SK-N-SH (cell line): Measurements from ENCODE around the gene B3GALT6.

ENCODE experiments used
- CTCF ChIP-seq: fragments of 200-600 bp; sonication (generic); IDR thresholded peaks from 2 replicates; pipeline ENCODE4 v1.6.1; 2017; ENCODE audit warnings: antibody characterized with exemption, mild to moderate bottlenecking, moderate library complexity
- EP300 ChIP-seq, 2 experiments: IDR thresholded peaks; 2 replicates each; pipeline versions ENCODE4 v1.4.0 to v1.6.1; 2012; ENCODE audit warnings: borderline replicate concordance in 1 of 2, low read depth in 1 of 2, low read length in 1 of 2
- EZH2phosphoT487 ChIP-seq: fragments of 200-600 bp; sonication (generic); IDR thresholded peaks from 2 replicates; pipeline ENCODE4 v1.6.1; 2017; ENCODE audit warnings: low read depth, mixed run types, mild to moderate bottlenecking, antibody characterized with exemption, moderate library complexity, borderline replicate concordance
- POLR2AphosphoS5 ChIP-seq: IDR thresholded peaks from 2 replicates; pipeline ENCODE4 v1.6.1; 2012; ENCODE audit warnings: low read depth, low read length
- RFX5 ChIP-seq: IDR thresholded peaks from 2 replicates; pipeline ENCODE4 v1.6.1; 2012; ENCODE audit warnings: mild to moderate bottlenecking, improper control_type of control experiment, low read length
- SIN3A ChIP-seq: IDR thresholded peaks from 2 replicates; pipeline ENCODE4 v1.6.1; 2012; ENCODE audit warnings: low read depth, mild to moderate bottlenecking, low read length, moderate library complexity, borderline replicate concordance
- YY1 ChIP-seq: IDR thresholded peaks from 2 replicates; pipeline ENCODE4 v1.4.0; 2012; ENCODE audit warnings: low read depth, mild to moderate bottlenecking

GRCh38 chr1:1233567-1233892 is 1.5 kb downstream of the B3GALT6 start:
- TF ChIP-seq CTCF, result no peak
- no peak for TF ChIP-seq SIN3A
- TF ChIP-seq POLR2AphosphoS5, result no peak
- no peak for TF ChIP-seq EZH2phosphoT487
- no peak for TF ChIP-seq EP300 (IDR thresholded peaks at IDR 0.05; ENCODE audit: borderline replicate concordance in 1 of 2, low read depth in 1 of 2, low read length in 1 of 2)
- TF ChIP-seq RFX5, result no peak
- TF ChIP-seq YY1, result no peak
